K562 (cell line): ENCODE measurements around the gene RYR3. TPM values are rescaled to one million over a fixed set of nuclear protein-coding genes. Genes with fewer than 3 reads are reported as not detected.
A peak's percentile ranks its signal among the peaks of the same experiment; 100 is the strongest.

Experiments used
- ATAC-seq: fragments of 200-7000 bp; cut with Tn5 transposase; 3 replicates; pipeline ENCODE4 v1.9.1; 2020; ENCODE audit warnings: moderate library complexity
- BruUV-seq: library from RNA; stranded (reverse); fragments of 400-500 nt; replicated peaks from 2 replicates; lab custom pipeline; 2021; lab: Mats Ljungman, UMichigan
- CTCF ChIA-PET: fragments of 300-600 bp; formaldehyde crosslinking; extraction: SDS; loops from one replicate; lab custom pipeline; 2021; ENCODE audit warnings: low intra/inter-chr PET ratio; lab: Yijun Ruan, JAX
- POLR2A ChIA-PET: fragments of 300-600, 350-650 bp; sonication (Branson Sonifier 250); formaldehyde crosslinking; extraction: SDS; loops from one replicate; lab custom pipeline; 2021; ENCODE audit warnings: antibody characterized with exemption, inconsistent platforms; lab: Yijun Ruan, JAX
- DNase-seq, 4 experiments: peaks; one replicate each; pipeline versions ENCODE4 v3.0.0 to v3.0.0-alpha.2; 2011 to 2018; ENCODE audit warnings: low spot score in 3 of 4, mixed read lengths in 3 of 4; ENCODE audit errors: extremely low read depth in 1 of 4
- FAIRE-seq: peaks from 2 replicates; lab custom pipeline; 2011; peaks lifted over from hg19 to GRCh38; lab: Jason Lieb, UNC
- H2AFZ ChIP-seq: 2 replicates; pipeline ENCODE4 v1.6.0; 2011; ENCODE audit warnings: low read depth, low read length, control low read depth, inconsistent platforms
- H3K27ac ChIP-seq: fragments of 200-600 bp; 3 replicates; pipeline ENCODE4 v1.8.0; 2011; ENCODE audit warnings: low read depth, mild to moderate bottlenecking, control low read depth, inconsistent platforms, low read length, moderate library complexity, mixed read lengths; ENCODE audit errors: extremely low read depth
- H3K27me3 ChIP-seq, 2 experiments: fragments of 300-600 bp in 1 of 2; 2 replicates in 1 of 2; 3 replicates in 1 of 2; pipeline versions ENCODE4 v1.6.0 to v1.8.0; 2011; ENCODE audit warnings: inconsistent platforms in 2 of 2, low read length in 2 of 2, mild to moderate bottlenecking in 1 of 2, mixed read lengths in 1 of 2, moderate library complexity in 1 of 2; ENCODE audit not compliant: control insufficient read depth in 2 of 2, insufficient read depth in 2 of 2
- H3K36me3 ChIP-seq: fragments of 300-600 bp; 3 replicates; pipeline ENCODE4 v1.8.0; 2011; ENCODE audit warnings: mild to moderate bottlenecking, low read length, inconsistent platforms; ENCODE audit not compliant: control insufficient read depth, insufficient read depth
- H3K4me1 ChIP-seq, 2 experiments: fragments of 200-600 bp in 1 of 2; replicated peaks in 1 of 2; 2 replicates in 1 of 2; 3 replicates in 1 of 2; pipeline versions ENCODE4 v1.5.1 to v1.8.0; 2011; ENCODE audit warnings: inconsistent platforms in 2 of 2, low read length in 2 of 2, mild to moderate bottlenecking in 1 of 2, mixed read lengths in 1 of 2, moderate library complexity in 1 of 2; ENCODE audit not compliant: control insufficient read depth in 2 of 2, insufficient read depth in 2 of 2
- H3K4me2 ChIP-seq: 2 replicates; pipeline ENCODE4 v1.6.1; 2011; ENCODE audit warnings: low read length, control low read depth, inconsistent platforms, mixed read lengths; ENCODE audit not compliant: insufficient read depth
- H3K4me3 ChIP-seq: fragments of 200-600 bp; sonication (generic), shearing (Covaris generic); 2 replicates; pipeline ENCODE4 v1.5.1; 2016; ENCODE audit warnings: control low read depth, inconsistent platforms
- H3K79me2 ChIP-seq: fragments of 200-600 bp; 3 replicates; pipeline ENCODE4 v1.8.0; 2011; ENCODE audit warnings: low read length, inconsistent platforms; ENCODE audit not compliant: control insufficient read depth, insufficient read depth
- H3K9ac ChIP-seq, 2 experiments: 2 replicates each; pipeline versions ENCODE4 v1.6.0 to v1.6.1; 2011; ENCODE audit warnings: low read depth in 2 of 2, low read length in 2 of 2, control low read depth in 1 of 2, inconsistent platforms in 1 of 2, mild to moderate bottlenecking in 1 of 2, mixed read lengths in 1 of 2; ENCODE audit not compliant: insufficient read depth in 1 of 2
- H3K9me1 ChIP-seq: one replicate; pipeline ENCODE4 v1.6.0; 2011; ENCODE audit warnings: inconsistent platforms, mild to moderate bottlenecking, low read length, moderate library complexity; ENCODE audit not compliant: control insufficient read depth, insufficient read depth
- H3K9me3 ChIP-seq: replicated peaks from 2 replicates; pipeline ENCODE4 v1.5.1; 2011; ENCODE audit warnings: low read depth, low read length, inconsistent platforms; ENCODE audit not compliant: control insufficient read depth, insufficient read depth
- H4K20me1 ChIP-seq: replicated peaks from 2 replicates; pipeline ENCODE4 v1.6.1; 2011; ENCODE audit warnings: low read length, inconsistent platforms, mixed read lengths; ENCODE audit not compliant: control insufficient read depth, insufficient read depth
- LEF1 ChIP-seq: fragments of 450-650 bp; IDR thresholded peaks from 2 replicates; pipeline ENCODE4 v1.6.1; 2016; ENCODE audit warnings: mild to moderate bottlenecking
- NFIX ChIP-seq: fragments of 250-450 bp; sonication (Bioruptor Pico); IDR thresholded peaks from 2 replicates; pipeline ENCODE4 v1.4.0; 2020; ENCODE audit warnings: low read depth, mild to moderate bottlenecking, moderate library complexity
- WGBS: fragments of 100-300 bp; shearing (Covaris generic); methylation state at CpG from one replicate; pipeline ENCODE4 v1.1.6; 2016; ENCODE audit warnings: low coverage, mixed read lengths; ENCODE audit not compliant: insufficient coverage; ENCODE audit errors: missing lambda C conversion rate; 5-methylcytosine and 5-hydroxymethylcytosine counted together
- in situ Hi-C: fragments of 300-500 bp; cut with MboI; formaldehyde crosslinking; loops from 4 replicates; pipeline ENCODE4 v1.15.0; 2018; ENCODE audit warnings: inconsistent platforms, mixed read lengths
- intact Hi-C: fragments of 100-400 bp; cut with micrococcal nuclease; formaldehyde crosslinking; loops from 2 replicates; pipeline ENCODE4 v1.14.2; 2022
- polyA plus RNA-seq, 8 experiments: library from polyadenylated mRNA; depleted of rRNA in 4 of 8; stranded (reverse) in 5 of 8; unstranded in 3 of 8; fragments of >200 nt; fragmentation: Nextera tagmentation in 2 of 8; fragmentation: Illumina TruSeq in 1 of 8; extraction: Ambion mirVana in 2 of 8; extraction: Trizol in 1 of 8; gene quantifications; 2 replicates each; pipeline versions ENCODE4 v1.2.1 to v1.2.3, GENCODE V29; 2011 to 2014; ENCODE audit warnings: inconsistent platforms in 1 of 8, missing spikeins in 1 of 8
- total RNA-seq, 7 experiments: library from RNA; depleted of rRNA in 6 of 7; stranded (reverse); fragments of >200 nt in 6 of 7; fragmentation: Illumina TruSeq in 2 of 7; extraction: Trizol in 2 of 7; gene quantifications; 2 replicates each; pipeline versions ENCODE4 v1.2.1 to v1.2.3, GENCODE V29; 2011 to 2021; ENCODE audit warnings: low replicate concordance in 1 of 7
- TF ChIP-seq, protein P1 (sequence below): fragments of 150-350 bp; conservative IDR thresholded peaks from 2 replicates; pipeline ENCODE4 v1.6.1; 2014; ENCODE audit warnings: low read length
- TF ChIP-seq, protein P2 (sequence below), 3 experiments: IDR thresholded peaks in 2 of 3; conservative IDR thresholded peaks in 1 of 3; 2 replicates each; pipeline ENCODE4 v1.5.1; 2011 to 2012; ENCODE audit warnings: low read length in 3 of 3, mild to moderate bottlenecking in 3 of 3, control low read depth in 2 of 3, improper control_type of control experiment in 1 of 3, inconsistent platforms in 1 of 3, low read depth in 1 of 3, mixed read lengths in 1 of 3, moderate library complexity in 1 of 3; ENCODE audit not compliant: insufficient read depth in 2 of 3

RYR3 gene
- total and polyA plus RNA-seq, 9 of the 15 experiments (the other 6 are each of a cell fraction or from before 2014, with no cell fraction given) = 0.04 TPM; not detected in 8

- TF ChIP-seq, protein P1, sequence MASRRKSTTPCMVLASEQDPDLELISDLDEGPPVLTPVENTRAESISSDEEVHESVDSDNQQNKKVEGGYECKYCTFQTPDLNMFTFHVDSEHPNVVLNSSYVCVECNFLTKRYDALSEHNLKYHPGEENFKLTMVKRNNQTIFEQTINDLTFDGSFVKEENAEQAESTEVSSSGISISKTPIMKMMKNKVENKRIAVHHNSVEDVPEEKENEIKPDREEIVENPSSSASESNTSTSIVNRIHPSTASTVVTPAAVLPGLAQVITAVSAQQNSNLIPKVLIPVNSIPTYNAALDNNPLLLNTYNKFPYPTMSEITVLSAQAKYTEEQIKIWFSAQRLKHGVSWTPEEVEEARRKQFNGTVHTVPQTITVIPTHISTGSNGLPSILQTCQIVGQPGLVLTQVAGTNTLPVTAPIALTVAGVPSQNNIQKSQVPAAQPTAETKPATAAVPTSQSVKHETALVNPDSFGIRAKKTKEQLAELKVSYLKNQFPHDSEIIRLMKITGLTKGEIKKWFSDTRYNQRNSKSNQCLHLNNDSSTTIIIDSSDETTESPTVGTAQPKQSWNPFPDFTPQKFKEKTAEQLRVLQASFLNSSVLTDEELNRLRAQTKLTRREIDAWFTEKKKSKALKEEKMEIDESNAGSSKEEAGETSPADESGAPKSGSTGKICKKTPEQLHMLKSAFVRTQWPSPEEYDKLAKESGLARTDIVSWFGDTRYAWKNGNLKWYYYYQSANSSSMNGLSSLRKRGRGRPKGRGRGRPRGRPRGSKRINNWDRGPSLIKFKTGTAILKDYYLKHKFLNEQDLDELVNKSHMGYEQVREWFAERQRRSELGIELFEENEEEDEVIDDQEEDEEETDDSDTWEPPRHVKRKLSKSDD = no peak
Observed at GRCh38 chr15:33699145-33699544, 388.4 kb downstream of the RYR3 start (continued).

GRCh38 chr15:33699691-33700447 is 389.1 kb downstream of the RYR3 start:
- H4K20me1 ChIP-seq = no peaks in the 10 kb centered on the region
- peaks cover 0 to 4% of the 10 kb centered on the region in 2 experiments; a peak in 3 of 5 replicates for H3K27me3 ChIP-seq
- 2% methylated on average over 14 of the region's 14 CpGs for WGBS
- ChIA-PET CTCF (interaction anchor here (1.0 to 1.5 kb wide), 4 partner anchors 405 to 1048 kb away, joined by 3 to 8 read pairs (median 4); no protein-coding TSS in a partner anchor), POLR2A (interaction anchor here (0.8 to 1.1 kb wide), 2 partner anchors 8 to 335 kb away, joined by 3 to 4 read pairs; no protein-coding TSS in a partner anchor)
- no peaks in the 10 kb centered on the region for H3K36me3 ChIP-seq
- TF ChIP-seq NFIX (no peak), LEF1 (no peak)
- TF ChIP-seq, protein P2, sequence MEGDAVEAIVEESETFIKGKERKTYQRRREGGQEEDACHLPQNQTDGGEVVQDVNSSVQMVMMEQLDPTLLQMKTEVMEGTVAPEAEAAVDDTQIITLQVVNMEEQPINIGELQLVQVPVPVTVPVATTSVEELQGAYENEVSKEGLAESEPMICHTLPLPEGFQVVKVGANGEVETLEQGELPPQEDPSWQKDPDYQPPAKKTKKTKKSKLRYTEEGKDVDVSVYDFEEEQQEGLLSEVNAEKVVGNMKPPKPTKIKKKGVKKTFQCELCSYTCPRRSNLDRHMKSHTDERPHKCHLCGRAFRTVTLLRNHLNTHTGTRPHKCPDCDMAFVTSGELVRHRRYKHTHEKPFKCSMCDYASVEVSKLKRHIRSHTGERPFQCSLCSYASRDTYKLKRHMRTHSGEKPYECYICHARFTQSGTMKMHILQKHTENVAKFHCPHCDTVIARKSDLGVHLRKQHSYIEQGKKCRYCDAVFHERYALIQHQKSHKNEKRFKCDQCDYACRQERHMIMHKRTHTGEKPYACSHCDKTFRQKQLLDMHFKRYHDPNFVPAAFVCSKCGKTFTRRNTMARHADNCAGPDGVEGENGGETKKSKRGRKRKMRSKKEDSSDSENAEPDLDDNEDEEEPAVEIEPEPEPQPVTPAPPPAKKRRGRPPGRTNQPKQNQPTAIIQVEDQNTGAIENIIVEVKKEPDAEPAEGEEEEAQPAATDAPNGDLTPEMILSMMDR (IDR thresholded peaks at IDR 0.05 in 2 of 3, conservative IDR thresholded peaks at IDR 0.05 in 1 of 3; ENCODE audit: insufficient read depth in 2 of 3, low read depth in 1 of 3, low read length in 3 of 3) = peak in 2 of 3 experiments; percentile 34 to 43; a peak in 3 of 6 replicates
- peaks cover 2% of the 10 kb centered on the region for H3K9me1 ChIP-seq
- H3K4me3 ChIP-seq = no peak overlapping the region
- FAIRE-seq (no peak), DNase-seq (peak in 1 of 4 experiments; percentile 27), ATAC-seq (peak; percentile 68; the same call in 2 of the 3 replicates)
- no peaks in the 10 kb centered on the region for H3K4me1 ChIP-seq
- H3K27ac ChIP-seq = no peak overlapping the region
- in situ Hi-C loops (loop anchor here (5.0 kb wide), 1 partner anchor 408 kb away; no protein-coding TSS in a partner anchor), intact Hi-C loops (loop anchor here (1.0 to 10.0 kb wide), 3 partner anchors 55 to 613 kb away; no protein-coding TSS in a partner anchor)
- no peaks in the 10 kb centered on the region for H3K79me2 ChIP-seq
- H2AFZ ChIP-seq = no peak overlapping the region
- no peaks in the 10 kb centered on the region for H3K9me3 ChIP-seq
- no TSS peak for BruUV-seq
- H3K9ac ChIP-seq = no peak overlapping the region
- H3K4me2 ChIP-seq = no peak overlapping the region
